BE2C (cell line): ENCODE results near the gene SMTN.
"Not testable (repeated sequence)": the region's sequence is repeated elsewhere in the genome, so short reads cannot be mapped to it uniquely, and the experiment has no call there.

Source experiments
- DNase-seq: peaks from one replicate; pipeline ENCODE4 v3.0.0-alpha.2; 2020
- H3K27me3 ChIP-seq: fragments of 250-450 bp; sonication (Bioruptor Pico); 2 replicates; pipeline ENCODE4 v1.5.1; 2020; ENCODE audit warnings: mild to moderate bottlenecking
- H3K36me3 ChIP-seq: fragments of 250-450 bp; sonication (Bioruptor Pico); 2 replicates; pipeline ENCODE4 v1.5.1; 2020; ENCODE audit warnings: mild to moderate bottlenecking
- H3K4me1 ChIP-seq: fragments of 250-450 bp; sonication (Bioruptor Pico); 2 replicates; pipeline ENCODE4 v1.5.1; 2020
- H3K4me3 ChIP-seq: 2 replicates; pipeline ENCODE4 v1.5.1; 2011; ENCODE audit warnings: low read depth, low read length
- H3K9me3 ChIP-seq: fragments of 250-450 bp; sonication (Bioruptor Pico); 2 replicates; pipeline ENCODE4 v1.5.1; 2020
- CTCF ChIP-seq: IDR thresholded peaks from 2 replicates; pipeline ENCODE4 v1.5.1; 2012; ENCODE audit warnings: mild to moderate bottlenecking, low read depth, low read length

SMTN gene

GRCh38 chr22:31055117-31055634, 25.9 kb upstream of the SMTN start:
- H3K36me3 ChIP-seq: no peaks in the 10 kb centered on the region
- H3K27me3 ChIP-seq: no peaks in the 10 kb centered on the region
- DNase-seq: no peak
- TF ChIP-seq CTCF: no peak
- no peaks in the 10 kb centered on the region for H3K4me1 ChIP-seq
- no peak overlapping the region for H3K4me3 ChIP-seq
- no peaks in the 10 kb centered on the region for H3K9me3 ChIP-seq

DNA sequence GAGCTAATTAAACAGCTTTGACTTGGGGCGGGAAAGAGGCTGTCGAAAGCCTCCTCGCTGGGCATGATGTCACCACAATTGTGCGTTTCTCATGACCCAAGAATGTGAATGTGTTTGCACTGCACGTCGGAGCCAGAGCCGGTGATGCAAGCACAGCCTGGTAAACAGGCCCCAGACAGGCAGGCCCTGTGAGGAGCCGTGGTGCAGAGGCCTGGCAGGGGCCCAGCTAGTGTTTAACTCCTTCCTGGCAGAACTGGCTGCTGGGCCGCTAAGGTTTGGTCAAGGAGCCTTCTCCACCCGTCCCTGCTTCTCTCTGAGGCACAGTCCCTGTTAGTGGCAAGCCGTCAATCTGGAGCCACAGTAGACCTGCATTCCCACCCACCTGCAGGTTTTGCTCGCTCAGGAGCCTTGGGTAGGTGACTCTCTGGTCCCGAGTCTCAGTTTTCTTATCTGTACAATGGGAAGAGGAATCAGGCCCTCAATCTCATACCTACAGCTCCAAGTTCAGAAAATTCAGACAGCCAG, 25.4 kb upstream of the SMTN start:
- peak; percentile 64 for DNase-seq
- H3K4me3 ChIP-seq: no peak overlapping the region
- TF ChIP-seq CTCF: no peak
- H3K4me1 ChIP-seq: no peaks in the 10 kb centered on the region
- no peaks in the 10 kb centered on the region for H3K27me3 ChIP-seq
- no peaks in the 10 kb centered on the region for H3K9me3 ChIP-seq
- no peaks in the 10 kb centered on the region for H3K36me3 ChIP-seq

- Histone ChIP-seq H3K4me1 (no peaks in the 10 kb centered on the region), H3K27me3 (no peaks in the 10 kb centered on the region), H3K9me3 (no peaks in the 10 kb centered on the region), H3K4me3 (no peak overlapping the region), H3K36me3 (no peaks in the 10 kb centered on the region)
- no peak for TF ChIP-seq CTCF
- no peak for DNase-seq
Measured at GRCh38 chr22:31056986-31057599, 24.0 kb upstream of the SMTN start.

GRCh38 chr22:31059663-31060062, 21.5 kb upstream of the SMTN start:
- H3K36me3 ChIP-seq, DNase-seq, H3K27me3 ChIP-seq, H3K9me3 ChIP-seq, H3K4me1 ChIP-seq, H3K4me3 ChIP-seq: not testable (repeated sequence)

- H3K4me1 ChIP-seq: no peaks in the 10 kb centered on the region; the same call in 1 of the 2 replicates
- TF ChIP-seq CTCF: no peak
- H3K9me3 ChIP-seq: no peaks in the 10 kb centered on the region
- H3K36me3 ChIP-seq: no peaks in the 10 kb centered on the region
- no peaks in the 10 kb centered on the region for H3K27me3 ChIP-seq
- no peak overlapping the region for H3K4me3 ChIP-seq
- DNase-seq: no peak
Measured at GRCh38 chr22:31062566-31063230, 18.4 kb upstream of the SMTN start.

DNA sequence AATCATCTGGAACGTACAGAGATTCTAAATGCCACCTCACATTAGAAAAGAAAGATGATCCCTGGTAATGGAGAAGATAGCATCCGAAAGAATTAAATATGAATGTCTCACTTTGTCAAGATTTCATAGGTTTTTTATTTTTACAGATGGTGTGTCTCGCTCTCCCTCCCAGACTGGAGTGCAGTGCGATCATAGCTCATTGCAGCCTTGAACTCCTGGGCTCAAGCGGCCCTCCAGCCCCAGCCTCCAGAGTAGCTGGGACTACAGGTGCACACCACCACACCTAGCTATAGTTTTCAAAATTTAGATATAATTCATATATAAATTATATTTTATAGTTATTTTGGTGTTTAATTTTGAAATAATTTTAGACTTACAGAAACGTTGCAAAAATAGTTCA, 16.7 kb upstream of the SMTN start:
- no peak for DNase-seq
- Histone ChIP-seq H3K27me3 (no peaks in the 10 kb centered on the region), H3K9me3 (no peaks in the 10 kb centered on the region), H3K36me3 (no peaks in the 10 kb centered on the region), H3K4me1 (peaks cover 5% of the 10 kb centered on the region), H3K4me3 (peak overlapping the region; percentile 25)
- TF ChIP-seq CTCF: no peak
